HEK293 (cell line): ENCODE data around the gene ZNF764.

ENCODE experiments used
- CTCF ChIA-PET: fragments of 350-600 bp; formaldehyde crosslinking; extraction: SDS; loops from one replicate; lab custom pipeline; 2021; ENCODE audit warnings: antibody characterized with exemption; lab: Yijun Ruan, JAX
- POLR2A ChIA-PET: fragments of 300-600 bp; formaldehyde crosslinking; extraction: SDS; loops from one replicate; lab custom pipeline; 2020; ENCODE audit warnings: antibody characterized with exemption, inconsistent platforms; lab: Yijun Ruan, JAX
- H3K27ac ChIP-seq: fragments of 200-500 bp; sonication (Bioruptor generic); 2 replicates; pipeline ENCODE4 v1.5.1; 2014; ENCODE audit warnings: low read depth, low read length, control low read depth, inconsistent platforms; ENCODE audit errors: extremely low read depth
- H3K36me3 ChIP-seq, 2 experiments: fragments of 200-500 bp in 1 of 2; sonication (Bioruptor generic) in 1 of 2; 1 replicate in 1 of 2; 2 replicates in 1 of 2; pipeline ENCODE4 v1.5.1; 2014 to 2017; ENCODE audit warnings: inconsistent platforms in 2 of 2, low read length in 2 of 2; ENCODE audit not compliant: control insufficient read depth in 2 of 2, insufficient read depth in 1 of 2
- H3K4me1 ChIP-seq: fragments of 200-500 bp; sonication (Bioruptor generic); 2 replicates; pipeline ENCODE4 v1.5.1; 2014; ENCODE audit warnings: mild to moderate bottlenecking, low read length, inconsistent platforms; ENCODE audit not compliant: control insufficient read depth, insufficient read depth
- H3K4me3 ChIP-seq: 2 replicates; pipeline ENCODE4 v1.5.1; 2011; ENCODE audit warnings: low read depth, mild to moderate bottlenecking, control low read depth, low read length, moderate library complexity
- H3K9me3 ChIP-seq: fragments of 200-500 bp; sonication (Bioruptor generic); 2 replicates; pipeline ENCODE4 v1.5.1; 2014; ENCODE audit warnings: low read depth, low read length, inconsistent platforms; ENCODE audit not compliant: control insufficient read depth, insufficient read depth
- OSR2 ChIP-seq: fragments of 450-650 bp; formaldehyde crosslinking; IDR thresholded peaks from 2 replicates; pipeline ENCODE4 v1.5.1; 2016; ENCODE audit warnings: missing biosample characterization, missing genetic modification characterization
- OVOL3 ChIP-seq: fragments of 450-650 bp; formaldehyde crosslinking; IDR thresholded peaks from 2 replicates; pipeline ENCODE4 v1.5.1; 2016; ENCODE audit warnings: missing biosample characterization, missing genetic modification characterization
- ZEB2 ChIP-seq: fragments of 450-650 bp; formaldehyde crosslinking; IDR thresholded peaks from 2 replicates; pipeline ENCODE4 v1.5.1; 2016; ENCODE audit warnings: missing biosample characterization, missing genetic modification characterization
- ZFP3 ChIP-seq: fragments of 450-650 bp; formaldehyde crosslinking; IDR thresholded peaks from 2 replicates; pipeline ENCODE4 v1.5.1; 2016; ENCODE audit warnings: low read depth, missing biosample characterization, missing genetic modification characterization
- ZNF239 ChIP-seq: fragments of 450-650 bp; formaldehyde crosslinking; IDR thresholded peaks from 2 replicates; pipeline ENCODE4 v1.5.1; 2016; ENCODE audit warnings: missing biosample characterization, missing genetic modification characterization
- ZNF24 ChIP-seq: fragments of 450-650 bp; formaldehyde crosslinking; IDR thresholded peaks from 2 replicates; pipeline ENCODE4 v1.5.1; 2016; ENCODE audit warnings: missing biosample characterization, missing genetic modification characterization
- ZNF529 ChIP-seq: fragments of 450-650 bp; formaldehyde crosslinking; IDR thresholded peaks from 2 replicates; pipeline ENCODE4 v1.5.1; 2017; ENCODE audit warnings: missing genetic modification characterization, missing biosample characterization; ENCODE audit not compliant: insufficient replicate concordance
- ZNF585B ChIP-seq: fragments of 450-650 bp; formaldehyde crosslinking; IDR thresholded peaks from 2 replicates; pipeline ENCODE4 v1.5.1; 2016; ENCODE audit warnings: missing biosample characterization, missing genetic modification characterization
- ZNF596 ChIP-seq: fragments of 450-650 bp; IDR thresholded peaks from 2 replicates; pipeline ENCODE4 v1.5.0; 2018; ENCODE audit warnings: missing biosample characterization, mild to moderate bottlenecking, missing genetic modification characterization, moderate library complexity
- ZNF785 ChIP-seq: fragments of 450-650 bp; formaldehyde crosslinking; IDR thresholded peaks from 2 replicates; pipeline ENCODE4 v1.5.1; 2016; ENCODE audit warnings: missing biosample characterization, missing genetic modification characterization
- TF ChIP-seq, protein P1 (sequence below): fragments of 450-650 bp; formaldehyde crosslinking; IDR thresholded peaks from 2 replicates; pipeline ENCODE4 v1.5.1; 2017; ENCODE audit warnings: missing biosample characterization, missing genetic modification characterization
- TF ChIP-seq, protein P2 (sequence below): fragments of 450-650 bp; formaldehyde crosslinking; IDR thresholded peaks from 2 replicates; pipeline ENCODE4 v1.5.1; 2016; ENCODE audit warnings: missing biosample characterization, missing genetic modification characterization
- TF ChIP-seq, protein P3 (sequence below): fragments of 450-650 bp; formaldehyde crosslinking; IDR thresholded peaks from 2 replicates; pipeline ENCODE4 v1.5.1; 2017; ENCODE audit warnings: missing biosample characterization, missing genetic modification characterization
- TF ChIP-seq, protein P4 (sequence below): fragments of 450-650 bp; formaldehyde crosslinking; IDR thresholded peaks from 2 replicates; pipeline ENCODE4 v1.5.1; 2016; ENCODE audit warnings: missing biosample characterization, missing genetic modification characterization
- TF ChIP-seq, protein P5 (sequence below): fragments of 450-650 bp; IDR thresholded peaks from 2 replicates; pipeline ENCODE4 v1.5.1; 2018; ENCODE audit warnings: missing biosample characterization, missing genetic modification characterization

The ZNF764 gene

DNA sequence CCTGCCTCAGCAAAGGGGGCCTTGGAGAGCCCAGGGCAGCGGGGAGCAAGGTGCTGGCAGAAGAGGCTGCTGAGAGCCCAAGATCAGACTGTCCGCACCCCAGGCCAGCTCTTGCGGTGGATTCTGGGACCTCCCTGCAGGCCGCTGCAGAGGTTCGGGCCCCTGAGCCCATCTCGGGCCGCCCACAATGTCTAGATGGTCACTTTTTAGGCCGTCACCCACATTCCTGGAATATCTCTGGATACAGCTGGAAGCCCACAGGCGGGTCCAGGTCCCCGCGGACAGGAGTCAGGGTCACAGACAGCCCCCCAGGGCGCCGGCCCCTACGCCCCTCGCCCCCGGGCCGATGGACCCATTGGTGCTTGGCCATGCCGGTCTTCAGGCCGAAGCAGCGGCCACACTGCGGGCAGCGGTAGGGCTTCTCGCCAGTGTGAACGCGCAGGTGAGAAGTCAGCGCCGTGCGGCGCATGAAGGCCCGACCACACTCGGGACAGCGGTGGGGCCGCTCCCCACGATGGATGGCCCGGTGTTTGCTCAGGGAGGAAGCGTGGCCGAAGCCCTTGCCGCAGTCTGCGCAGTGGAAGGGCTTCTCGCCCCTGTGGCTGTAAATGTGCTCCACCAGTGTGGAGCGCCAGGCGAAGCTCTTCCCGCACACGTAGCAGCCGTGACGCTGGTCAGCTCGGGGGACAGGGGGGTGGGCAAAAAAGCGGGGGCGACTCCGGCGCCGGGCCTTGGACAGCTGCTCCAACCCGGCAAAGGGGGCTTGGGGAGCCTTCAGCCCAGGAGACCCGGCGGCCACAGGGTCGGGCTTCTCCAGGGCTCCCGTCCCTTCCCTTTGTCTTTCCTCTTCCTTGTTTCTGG is 25.7 kb downstream of the ZNF764 start:
- Histone ChIP-seq H3K9me3 (no peaks in the 10 kb centered on the region), H3K27ac (no peak overlapping the region)
- no peak for TF ChIP-seq ZEB2 (tag by site-specific recombination)
- TF ChIP-seq OVOL3 (tag by site-specific recombination), result no peak
- TF ChIP-seq, protein P1, sequence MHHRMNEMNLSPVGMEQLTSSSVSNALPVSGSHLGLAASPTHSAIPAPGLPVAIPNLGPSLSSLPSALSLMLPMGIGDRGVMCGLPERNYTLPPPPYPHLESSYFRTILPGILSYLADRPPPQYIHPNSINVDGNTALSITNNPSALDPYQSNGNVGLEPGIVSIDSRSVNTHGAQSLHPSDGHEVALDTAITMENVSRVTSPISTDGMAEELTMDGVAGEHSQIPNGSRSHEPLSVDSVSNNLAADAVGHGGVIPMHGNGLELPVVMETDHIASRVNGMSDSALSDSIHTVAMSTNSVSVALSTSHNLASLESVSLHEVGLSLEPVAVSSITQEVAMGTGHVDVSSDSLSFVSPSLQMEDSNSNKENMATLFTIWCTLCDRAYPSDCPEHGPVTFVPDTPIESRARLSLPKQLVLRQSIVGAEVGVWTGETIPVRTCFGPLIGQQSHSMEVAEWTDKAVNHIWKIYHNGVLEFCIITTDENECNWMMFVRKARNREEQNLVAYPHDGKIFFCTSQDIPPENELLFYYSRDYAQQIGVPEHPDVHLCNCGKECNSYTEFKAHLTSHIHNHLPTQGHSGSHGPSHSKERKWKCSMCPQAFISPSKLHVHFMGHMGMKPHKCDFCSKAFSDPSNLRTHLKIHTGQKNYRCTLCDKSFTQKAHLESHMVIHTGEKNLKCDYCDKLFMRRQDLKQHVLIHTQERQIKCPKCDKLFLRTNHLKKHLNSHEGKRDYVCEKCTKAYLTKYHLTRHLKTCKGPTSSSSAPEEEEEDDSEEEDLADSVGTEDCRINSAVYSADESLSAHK (tag by site-specific recombination), result no peak
- no peak for TF ChIP-seq ZNF24
- TF ChIP-seq ZNF585B (tag by site-specific recombination), result no peak
- TF ChIP-seq, protein P2, sequence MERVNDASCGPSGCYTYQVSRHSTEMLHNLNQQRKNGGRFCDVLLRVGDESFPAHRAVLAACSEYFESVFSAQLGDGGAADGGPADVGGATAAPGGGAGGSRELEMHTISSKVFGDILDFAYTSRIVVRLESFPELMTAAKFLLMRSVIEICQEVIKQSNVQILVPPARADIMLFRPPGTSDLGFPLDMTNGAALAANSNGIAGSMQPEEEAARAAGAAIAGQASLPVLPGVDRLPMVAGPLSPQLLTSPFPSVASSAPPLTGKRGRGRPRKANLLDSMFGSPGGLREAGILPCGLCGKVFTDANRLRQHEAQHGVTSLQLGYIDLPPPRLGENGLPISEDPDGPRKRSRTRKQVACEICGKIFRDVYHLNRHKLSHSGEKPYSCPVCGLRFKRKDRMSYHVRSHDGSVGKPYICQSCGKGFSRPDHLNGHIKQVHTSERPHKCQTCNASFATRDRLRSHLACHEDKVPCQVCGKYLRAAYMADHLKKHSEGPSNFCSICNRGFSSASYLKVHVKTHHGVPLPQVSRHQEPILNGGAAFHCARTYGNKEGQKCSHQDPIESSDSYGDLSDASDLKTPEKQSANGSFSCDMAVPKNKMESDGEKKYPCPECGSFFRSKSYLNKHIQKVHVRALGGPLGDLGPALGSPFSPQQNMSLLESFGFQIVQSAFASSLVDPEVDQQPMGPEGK (tag by site-specific recombination), result no peak
- TF ChIP-seq, protein P3, sequence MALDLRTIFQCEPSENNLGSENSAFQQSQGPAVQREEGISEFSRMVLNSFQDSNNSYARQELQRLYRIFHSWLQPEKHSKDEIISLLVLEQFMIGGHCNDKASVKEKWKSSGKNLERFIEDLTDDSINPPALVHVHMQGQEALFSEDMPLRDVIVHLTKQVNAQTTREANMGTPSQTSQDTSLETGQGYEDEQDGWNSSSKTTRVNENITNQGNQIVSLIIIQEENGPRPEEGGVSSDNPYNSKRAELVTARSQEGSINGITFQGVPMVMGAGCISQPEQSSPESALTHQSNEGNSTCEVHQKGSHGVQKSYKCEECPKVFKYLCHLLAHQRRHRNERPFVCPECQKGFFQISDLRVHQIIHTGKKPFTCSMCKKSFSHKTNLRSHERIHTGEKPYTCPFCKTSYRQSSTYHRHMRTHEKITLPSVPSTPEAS (tag by site-specific recombination), result no peak
- no peak for TF ChIP-seq ZNF596
- TF ChIP-seq ZNF529 (tag by site-specific recombination), result no peak
- no peak for TF ChIP-seq ZNF239
- no peak for TF ChIP-seq OSR2
- TF ChIP-seq, protein P4, sequence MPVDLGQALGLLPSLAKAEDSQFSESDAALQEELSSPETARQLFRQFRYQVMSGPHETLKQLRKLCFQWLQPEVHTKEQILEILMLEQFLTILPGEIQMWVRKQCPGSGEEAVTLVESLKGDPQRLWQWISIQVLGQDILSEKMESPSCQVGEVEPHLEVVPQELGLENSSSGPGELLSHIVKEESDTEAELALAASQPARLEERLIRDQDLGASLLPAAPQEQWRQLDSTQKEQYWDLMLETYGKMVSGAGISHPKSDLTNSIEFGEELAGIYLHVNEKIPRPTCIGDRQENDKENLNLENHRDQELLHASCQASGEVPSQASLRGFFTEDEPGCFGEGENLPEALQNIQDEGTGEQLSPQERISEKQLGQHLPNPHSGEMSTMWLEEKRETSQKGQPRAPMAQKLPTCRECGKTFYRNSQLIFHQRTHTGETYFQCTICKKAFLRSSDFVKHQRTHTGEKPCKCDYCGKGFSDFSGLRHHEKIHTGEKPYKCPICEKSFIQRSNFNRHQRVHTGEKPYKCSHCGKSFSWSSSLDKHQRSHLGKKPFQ (tag by site-specific recombination), result no peak
- TF ChIP-seq, protein P5, sequence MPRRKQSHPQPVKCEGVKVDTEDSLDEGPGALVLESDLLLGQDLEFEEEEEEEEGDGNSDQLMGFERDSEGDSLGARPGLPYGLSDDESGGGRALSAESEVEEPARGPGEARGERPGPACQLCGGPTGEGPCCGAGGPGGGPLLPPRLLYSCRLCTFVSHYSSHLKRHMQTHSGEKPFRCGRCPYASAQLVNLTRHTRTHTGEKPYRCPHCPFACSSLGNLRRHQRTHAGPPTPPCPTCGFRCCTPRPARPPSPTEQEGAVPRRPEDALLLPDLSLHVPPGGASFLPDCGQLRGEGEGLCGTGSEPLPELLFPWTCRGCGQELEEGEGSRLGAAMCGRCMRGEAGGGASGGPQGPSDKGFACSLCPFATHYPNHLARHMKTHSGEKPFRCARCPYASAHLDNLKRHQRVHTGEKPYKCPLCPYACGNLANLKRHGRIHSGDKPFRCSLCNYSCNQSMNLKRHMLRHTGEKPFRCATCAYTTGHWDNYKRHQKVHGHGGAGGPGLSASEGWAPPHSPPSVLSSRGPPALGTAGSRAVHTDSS (tag by site-specific recombination), result no peak
- TF ChIP-seq ZFP3, result no peak
- no peak for TF ChIP-seq ZNF785
- TF ChIP-seq, all 188 proteins: peak for 0
- peaks cover 6 to 30% of the 10 kb centered on the region in 2 experiments; a peak in 2 of 3 replicates for H3K36me3 ChIP-seq
- CTCF ChIA-PET, result interaction anchor here (0.7 kb wide), 1 partner anchor 149 kb away, joined by 3 read pairs; no protein-coding TSS in a partner anchor
- H3K4me3 ChIP-seq, result no peak overlapping the region
- POLR2A ChIA-PET, result interaction anchor here (0.6 kb wide), 1 partner anchor 10 kb away, joined by 5 read pairs; no protein-coding TSS in a partner anchor
- peaks cover 7% of the 10 kb centered on the region; the same call in 1 of the 2 replicates for H3K4me1 ChIP-seq
